ENCODE results near the gene EPHA1. TPM values are rescaled to one million over a fixed set of nuclear protein-coding genes. Genes with fewer than 3 reads are reported as not detected.

Gene EPHA1
- total RNA-seq, 2 donors from 2014 or later, result 0.65 to 1.8 TPM

GRCh38 chr7:143382791-143383641, 25.6 kb downstream of the EPHA1 start:
- H3K27ac Mint-ChIP-seq, result no peak overlapping the region
- H3K27me3 Mint-ChIP-seq, result no peaks in the 10 kb centered on the region
- peaks cover 31% of the 10 kb centered on the region for H3K36me3 Mint-ChIP-seq (ENCODE audit: low read depth)
- H3K9me3 Mint-ChIP-seq, result no peaks in the 10 kb centered on the region
- H3K4me3 Mint-ChIP-seq, result no peak overlapping the region
- ATAC-seq (replicated peaks), result no peak
- H3K4me1 Mint-ChIP-seq, result peaks cover 13% of the 10 kb centered on the region

- Mint-ChIP-seq H3K4me3 (no peak overlapping the region), H3K9me3 (no peaks in the 10 kb centered on the region), H3K4me1 (peaks cover 17% of the 10 kb centered on the region), H3K36me3 (ENCODE audit: low read depth) (peaks cover 26% of the 10 kb centered on the region), H3K27me3 (no peaks in the 10 kb centered on the region), H3K27ac (no peak overlapping the region)
- ATAC-seq (replicated peaks), result no peak
Measured at GRCh38 chr7:143382126-143382790, 26.4 kb downstream of the EPHA1 start.

GRCh38 chr7:143381427-143382125, 27.1 kb downstream of the EPHA1 start:
- peaks cover 26% of the 10 kb centered on the region for H3K36me3 Mint-ChIP-seq (ENCODE audit: low read depth)
- peaks cover 20% of the 10 kb centered on the region for H3K4me1 Mint-ChIP-seq
- H3K4me3 Mint-ChIP-seq, result no peak overlapping the region
- ATAC-seq (replicated peaks), result peak; percentile 3
- H3K27me3 Mint-ChIP-seq, result no peaks in the 10 kb centered on the region
- H3K9me3 Mint-ChIP-seq, result no peaks in the 10 kb centered on the region
- no peak overlapping the region for H3K27ac Mint-ChIP-seq

DNA sequence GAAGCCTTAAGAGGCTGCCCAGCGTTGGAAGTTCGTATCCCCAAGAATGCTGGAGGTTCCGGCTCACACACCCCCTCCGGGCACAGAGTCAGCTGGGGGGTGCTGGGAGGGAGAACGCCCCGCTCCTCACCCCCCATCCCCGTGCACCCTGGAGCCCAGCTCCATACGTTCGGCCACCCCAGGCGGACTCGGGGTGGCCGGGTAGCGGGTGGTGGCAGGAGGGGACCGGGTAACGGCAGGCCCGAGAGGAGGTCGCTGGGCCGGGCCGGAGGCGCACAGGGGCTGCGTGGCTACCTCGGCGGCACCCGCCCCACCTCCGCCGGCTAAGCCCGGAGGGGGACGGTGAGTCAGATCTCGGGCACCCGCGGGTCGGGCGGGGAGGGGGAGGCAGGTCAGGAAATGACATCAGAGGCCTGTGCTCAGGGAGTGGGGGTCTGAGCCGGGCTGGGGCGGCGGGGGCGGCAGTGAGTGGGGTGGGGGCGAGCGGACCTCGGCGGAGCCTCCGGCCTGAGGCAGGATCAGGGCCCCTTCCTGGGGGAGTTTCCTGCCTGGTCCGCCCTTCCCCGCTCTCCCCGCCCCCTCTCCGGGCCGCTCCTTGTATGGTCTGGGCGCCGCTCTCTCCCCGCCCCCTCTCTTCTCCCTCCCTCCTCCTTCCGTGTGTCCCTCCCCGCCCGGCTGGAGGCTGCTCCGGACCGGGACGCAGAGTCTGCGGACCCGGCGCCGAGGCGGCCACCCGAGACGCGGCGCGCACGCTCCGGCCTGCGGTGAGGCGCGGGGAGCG, 27.8 kb downstream of the EPHA1 start, which contains the start of gene ZYX:
Gene ZYX, plus strand, starts transcription at position 700 of the 781 bp plus-strand sequence. CDS start 227 bp downstream, outside the sequence.
- H3K4me1 Mint-ChIP-seq, result peaks cover 22% of the 10 kb centered on the region
- peak within 1 kb of the TSS; percentile 97 for H3K27ac Mint-ChIP-seq
- no peaks in the 10 kb centered on the region for H3K9me3 Mint-ChIP-seq
- ATAC-seq (replicated peaks), result peak; percentile 85
- H3K36me3 Mint-ChIP-seq (ENCODE audit: low read depth), result peaks cover 26% of the 10 kb centered on the region
- no peaks in the 10 kb centered on the region for H3K27me3 Mint-ChIP-seq
- H3K4me3 Mint-ChIP-seq, result peak within 1 kb of the TSS; percentile 98

DNA sequence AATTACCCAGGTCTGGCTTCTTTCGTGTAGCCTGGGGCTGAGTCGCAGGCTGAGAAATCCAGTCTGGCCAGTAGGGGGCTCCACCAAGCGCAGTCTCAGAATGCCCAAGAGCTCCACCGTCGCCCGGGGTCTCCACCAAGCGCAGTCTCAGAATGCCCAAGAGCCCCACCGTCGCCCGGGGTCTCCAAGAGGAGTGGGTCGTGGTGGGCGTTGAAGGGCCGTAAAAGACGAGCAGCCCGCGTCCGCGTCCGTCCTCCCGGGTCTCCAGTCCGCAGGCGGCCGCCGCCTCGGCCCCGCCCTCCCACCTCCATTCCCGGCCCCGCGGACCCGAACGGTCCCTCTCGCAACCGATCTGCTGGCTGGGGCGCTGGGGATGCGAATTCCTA, 28.4 kb downstream of the EPHA1 start:
- H3K4me1 Mint-ChIP-seq, result peaks cover 28% of the 10 kb centered on the region

DNA sequence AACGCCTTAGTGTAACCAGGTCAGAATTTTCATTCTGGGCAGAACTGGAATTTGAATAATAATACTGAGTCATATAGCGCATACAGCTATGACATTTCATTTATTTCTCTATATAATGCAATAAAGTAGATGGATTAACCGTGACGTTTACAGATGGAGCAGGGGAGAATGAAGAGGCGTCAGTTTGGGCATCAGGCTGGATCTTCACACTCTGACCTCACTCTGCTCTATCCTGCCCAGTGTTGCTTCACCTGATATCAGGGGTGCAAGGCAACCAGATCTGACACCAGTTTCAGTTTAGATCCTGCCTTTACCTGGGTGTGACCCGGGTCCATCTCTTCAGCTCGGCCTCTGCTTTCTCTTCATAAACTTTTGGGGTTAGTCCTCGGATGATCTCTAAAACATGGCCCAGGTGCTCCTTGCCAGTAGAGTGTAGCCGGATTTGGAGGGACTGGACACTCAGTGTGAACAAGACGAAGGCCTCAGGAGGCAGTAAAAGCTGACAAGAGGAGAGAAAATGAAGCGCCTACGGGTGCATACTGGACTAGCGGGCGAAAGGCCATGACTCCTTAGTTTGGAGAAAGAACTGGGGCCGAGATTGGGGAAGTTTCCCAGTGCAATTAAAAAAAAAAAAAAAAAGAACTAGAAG, 28.9 kb downstream of the EPHA1 start:
- no peaks in the 10 kb centered on the region for H3K27me3 Mint-ChIP-seq
- H3K27ac Mint-ChIP-seq, result peak overlapping the region; percentile 97
- ATAC-seq (replicated peaks), result peak; percentile 1
- H3K4me3 Mint-ChIP-seq, result peak overlapping the region; percentile 98
- no peaks in the 10 kb centered on the region for H3K9me3 Mint-ChIP-seq
- peaks cover 33% of the 10 kb centered on the region for H3K4me1 Mint-ChIP-seq
- H3K36me3 Mint-ChIP-seq (ENCODE audit: low read depth), result peaks cover 26% of the 10 kb centered on the region

More for the DNA sequence above, 28.4 kb downstream of the EPHA1 start:
- H3K27ac Mint-ChIP-seq, result peak overlapping the region; percentile 97
- H3K9me3 Mint-ChIP-seq, result no peaks in the 10 kb centered on the region
- peak; percentile 54 for ATAC-seq (replicated peaks)
- H3K27me3 Mint-ChIP-seq, result no peaks in the 10 kb centered on the region
- peak overlapping the region; percentile 98 for H3K4me3 Mint-ChIP-seq
- peaks cover 26% of the 10 kb centered on the region for H3K36me3 Mint-ChIP-seq (ENCODE audit: low read depth)

GRCh38 chr7:143376396-143376795, 32.3 kb downstream of the EPHA1 start:
- H3K4me3 Mint-ChIP-seq, result peak overlapping the region; percentile 62
- H3K27me3 Mint-ChIP-seq, result no peaks in the 10 kb centered on the region
- H3K4me1 Mint-ChIP-seq, result peaks cover 58% of the 10 kb centered on the region
- H3K27ac Mint-ChIP-seq, result peak overlapping the region; percentile 92
- ATAC-seq (replicated peaks), result no peak
- H3K9me3 Mint-ChIP-seq, result no peaks in the 10 kb centered on the region
- peaks cover 11% of the 10 kb centered on the region for H3K36me3 Mint-ChIP-seq (ENCODE audit: low read depth)

DNA sequence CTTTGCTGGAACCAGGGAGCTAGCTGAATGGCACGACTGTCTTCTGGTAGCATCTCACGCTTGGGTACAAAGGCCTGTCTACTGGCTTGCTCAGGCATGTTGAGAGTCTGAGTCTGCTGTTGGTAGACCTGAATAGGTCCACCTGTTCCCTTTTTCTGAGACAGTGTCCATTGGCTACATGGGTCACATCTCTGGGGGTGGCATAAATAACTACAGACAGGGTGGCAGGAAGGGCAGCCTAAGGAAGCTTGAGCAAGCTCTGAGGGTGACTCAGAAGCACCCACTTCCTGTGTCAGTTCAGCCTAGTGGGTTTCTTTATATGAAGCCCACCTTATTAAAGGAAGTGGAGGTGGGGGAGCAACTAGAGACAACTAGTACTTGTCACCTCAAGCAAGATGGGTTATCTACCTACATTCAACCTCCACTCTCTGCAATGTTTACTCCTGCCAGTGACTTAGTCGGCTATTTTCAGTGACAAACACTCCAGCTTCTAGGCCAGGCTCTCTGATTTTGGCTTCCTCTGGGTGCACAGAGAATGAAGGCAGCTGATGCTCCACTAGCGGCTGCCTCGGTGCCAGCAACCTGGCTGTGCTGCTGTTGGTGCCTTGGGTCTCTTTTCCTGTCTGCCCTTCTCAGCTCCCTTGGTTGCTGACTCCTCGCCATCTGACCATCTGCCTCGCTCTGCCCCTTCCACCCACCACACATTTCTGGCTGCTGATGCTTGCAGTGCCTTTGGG, 33.2 kb downstream of the EPHA1 start:
- Mint-ChIP-seq H3K4me3 (peak overlapping the region; percentile 62), H3K27ac (peak overlapping the region; percentile 92)

GRCh38 chr7:143374561-143374960, 34.1 kb downstream of the EPHA1 start:
- H3K4me1 Mint-ChIP-seq, result peaks cover 58% of the 10 kb centered on the region
- no peaks in the 10 kb centered on the region for H3K9me3 Mint-ChIP-seq
- H3K4me3 Mint-ChIP-seq, result peak overlapping the region; percentile 62
- H3K27ac Mint-ChIP-seq, result peak overlapping the region; percentile 92
- peaks cover 5% of the 10 kb centered on the region for H3K36me3 Mint-ChIP-seq (ENCODE audit: low read depth)
- H3K27me3 Mint-ChIP-seq, result no peaks in the 10 kb centered on the region
- ATAC-seq (replicated peaks), result no peak

More for the DNA sequence above, 33.2 kb downstream of the EPHA1 start:
- Mint-ChIP-seq H3K27me3 (no peaks in the 10 kb centered on the region), H3K4me1 (peaks cover 58% of the 10 kb centered on the region), H3K9me3 (no peaks in the 10 kb centered on the region), H3K36me3 (ENCODE audit: low read depth) (peaks cover 11% of the 10 kb centered on the region)
- peak; percentile 48 for ATAC-seq (replicated peaks)

GRCh38 chr7:143373255-143373794, 35.3 kb downstream of the EPHA1 start:
- H3K27ac Mint-ChIP-seq, result peak overlapping the region; percentile 73

GRCh38 chr7:143372070-143372469, 36.6 kb downstream of the EPHA1 start:
- H3K4me3 Mint-ChIP-seq, result peak overlapping the region; percentile 55
- peaks cover 40% of the 10 kb centered on the region for H3K4me1 Mint-ChIP-seq
- H3K27ac Mint-ChIP-seq, result peak overlapping the region; percentile 86
- no peaks in the 10 kb centered on the region for H3K9me3 Mint-ChIP-seq
- H3K36me3 Mint-ChIP-seq (ENCODE audit: low read depth), result no peaks in the 10 kb centered on the region
- peak; percentile 89 for ATAC-seq (replicated peaks)
- H3K27me3 Mint-ChIP-seq, result no peaks in the 10 kb centered on the region

More at GRCh38 chr7:143373255-143373794, 35.3 kb downstream of the EPHA1 start:
- no peaks in the 10 kb centered on the region for H3K27me3 Mint-ChIP-seq
- no peaks in the 10 kb centered on the region for H3K9me3 Mint-ChIP-seq
- H3K4me3 Mint-ChIP-seq, result no peak overlapping the region
- no peak for ATAC-seq (replicated peaks)
- H3K36me3 Mint-ChIP-seq (ENCODE audit: low read depth), result no peaks in the 10 kb centered on the region
- peaks cover 48% of the 10 kb centered on the region for H3K4me1 Mint-ChIP-seq

GRCh38 chr7:143369678-143370651, 38.7 kb downstream of the EPHA1 start:
- Mint-ChIP-seq H3K4me1 (peaks cover 28% of the 10 kb centered on the region), H3K36me3 (ENCODE audit: low read depth) (no peaks in the 10 kb centered on the region), H3K9me3 (no peaks in the 10 kb centered on the region), H3K27ac (peak overlapping the region; percentile 15), H3K4me3 (no peak overlapping the region), H3K27me3 (peaks cover 2% of the 10 kb centered on the region)
- ATAC-seq (replicated peaks), result no peak

All from activated T-helper 17 cell treated with anti-CD3 and anti-CD28 coated beads, Interleukin-2, amount 50 U/mL, for 72 hours (primary cell).